Smooth muscle cell (in vitro differentiated cells): ENCODE measurements around the gene SGSH. TPM values are rescaled to one million over a fixed set of nuclear protein-coding genes. Genes with fewer than 3 reads are reported as not detected.

ENCODE experiments used
- DNase-seq: peaks from one replicate; lab custom pipeline; 2025; ENCODE audit not compliant: unreplicated experiment; lab: John Stamatoyannopoulos, UW
- H2AFZ ChIP-seq: fragments of 200-600 bp; sonication (generic); 2 replicates; pipeline ENCODE4 v1.6.0; 2016; ENCODE audit warnings: antibody characterized with exemption, low read depth, mild to moderate bottlenecking
- H3F3A ChIP-seq: fragments of 200-600 bp; sonication (generic); 2 replicates; pipeline ENCODE4 v1.6.0; 2017; ENCODE audit warnings: antibody characterized with exemption, low read depth
- H3K27ac ChIP-seq: fragments of 200-600 bp; sonication (generic); 2 replicates; pipeline ENCODE4 v1.5.1; 2016; ENCODE audit warnings: low read depth, mild to moderate bottlenecking
- H3K27me3 ChIP-seq: fragments of 200-600 bp; sonication (generic); 2 replicates; pipeline ENCODE4 v1.6.1; 2016; ENCODE audit warnings: low read depth, mild to moderate bottlenecking
- H3K36me3 ChIP-seq: fragments of 200-600 bp; sonication (generic); 2 replicates; pipeline ENCODE4 v1.5.1; 2016; ENCODE audit warnings: low read depth
- H3K4me1 ChIP-seq: fragments of 200-600 bp; sonication (generic); 2 replicates; pipeline ENCODE4 v1.5.1; 2016; ENCODE audit warnings: low read depth
- H3K4me2 ChIP-seq: fragments of 200-600 bp; sonication (generic); 2 replicates; pipeline ENCODE4 v1.6.0; 2016; ENCODE audit warnings: mild to moderate bottlenecking
- H3K4me3 ChIP-seq: fragments of 200-600 bp; sonication (generic); 2 replicates; pipeline ENCODE4 v1.5.1; 2016; ENCODE audit warnings: mild to moderate bottlenecking
- H3K79me2 ChIP-seq: fragments of 200-600 bp; sonication (generic); 2 replicates; pipeline ENCODE4 v1.6.0; 2016; ENCODE audit warnings: low read depth, mild to moderate bottlenecking
- H3K9ac ChIP-seq: fragments of 200-600 bp; sonication (generic); 2 replicates; pipeline ENCODE4 v1.6.0; 2016; ENCODE audit warnings: low read depth
- H3K9me3 ChIP-seq: fragments of 200-600 bp; sonication (generic); replicated peaks from 2 replicates; pipeline ENCODE4 v1.5.1; 2016; ENCODE audit warnings: low read depth
- H4K20me1 ChIP-seq: fragments of 200-600 bp; sonication (generic); 2 replicates; pipeline ENCODE4 v1.6.0; 2016; ENCODE audit warnings: low read depth
- WGBS: methylation state at CpG from one replicate; pipeline ENCODE4 v1.1.7; 2016; ENCODE audit warnings: low lambda C conversion rate; 5-methylcytosine and 5-hydroxymethylcytosine counted together
- polyA plus RNA-seq: library from polyadenylated mRNA; unstranded; fragments of >200 nt; fragmentation: Nextera tagmentation; extraction: Ambion mirVana; gene quantifications from 2 replicates; pipeline ENCODE4 v1.2.1, GENCODE V29; 2016
- total RNA-seq: library from RNA; depleted of rRNA; stranded (reverse); fragments of >200 nt; gene quantifications from 2 replicates; pipeline ENCODE4 v1.2.3, GENCODE V29; 2014
- TF ChIP-seq, protein P1 (sequence below): fragments of 200-600 bp; sonication (generic); IDR thresholded peaks from 2 replicates; pipeline ENCODE4 v1.5.1; 2017; ENCODE audit warnings: borderline replicate concordance, mild to moderate bottlenecking, antibody characterized with exemption; ENCODE audit not compliant: insufficient read depth, poor library complexity, severe bottlenecking

SGSH gene
- total and polyA plus RNA-seq, 2 experiments from 2014 or later = 5.8 to 29.2 TPM

DNA sequence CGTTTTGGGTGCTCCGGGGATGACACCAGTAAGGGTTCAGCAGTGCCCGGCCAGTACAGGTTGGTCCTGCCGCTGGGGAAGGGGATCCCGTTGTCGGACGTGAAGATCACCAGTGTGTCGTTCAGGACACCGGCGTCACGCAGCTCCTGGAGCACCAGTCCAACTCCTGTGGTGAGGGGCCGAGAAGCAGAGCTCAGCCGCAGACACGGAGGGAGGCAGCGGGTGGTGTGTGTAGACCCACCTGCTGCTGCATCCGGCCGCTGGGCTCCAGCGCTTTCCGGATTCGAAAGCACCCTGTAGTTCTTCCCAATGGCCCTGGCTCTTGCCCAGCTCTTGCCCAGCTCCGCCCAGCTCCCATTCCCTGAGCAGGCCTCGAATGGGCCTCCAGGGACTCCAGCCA lies 8.0 kb downstream of the SGSH start:
- Histone ChIP-seq H3K36me3 (no peaks in the 10 kb centered on the region), H3K27ac (no peak overlapping the region), H3K9ac (no peak overlapping the region), H3K4me2 (no peak overlapping the region), H3K4me3 (no peak overlapping the region), H3F3A (no peaks in the 10 kb centered on the region), H3K79me2 (no peaks in the 10 kb centered on the region), H3K9me3 (no peaks in the 10 kb centered on the region), H2AFZ (no peak overlapping the region), H3K27me3 (no peaks in the 10 kb centered on the region), H4K20me1 (no peaks in the 10 kb centered on the region), H3K4me1 (no peaks in the 10 kb centered on the region)
- no peak for DNase-seq
- TF ChIP-seq, protein P1, sequence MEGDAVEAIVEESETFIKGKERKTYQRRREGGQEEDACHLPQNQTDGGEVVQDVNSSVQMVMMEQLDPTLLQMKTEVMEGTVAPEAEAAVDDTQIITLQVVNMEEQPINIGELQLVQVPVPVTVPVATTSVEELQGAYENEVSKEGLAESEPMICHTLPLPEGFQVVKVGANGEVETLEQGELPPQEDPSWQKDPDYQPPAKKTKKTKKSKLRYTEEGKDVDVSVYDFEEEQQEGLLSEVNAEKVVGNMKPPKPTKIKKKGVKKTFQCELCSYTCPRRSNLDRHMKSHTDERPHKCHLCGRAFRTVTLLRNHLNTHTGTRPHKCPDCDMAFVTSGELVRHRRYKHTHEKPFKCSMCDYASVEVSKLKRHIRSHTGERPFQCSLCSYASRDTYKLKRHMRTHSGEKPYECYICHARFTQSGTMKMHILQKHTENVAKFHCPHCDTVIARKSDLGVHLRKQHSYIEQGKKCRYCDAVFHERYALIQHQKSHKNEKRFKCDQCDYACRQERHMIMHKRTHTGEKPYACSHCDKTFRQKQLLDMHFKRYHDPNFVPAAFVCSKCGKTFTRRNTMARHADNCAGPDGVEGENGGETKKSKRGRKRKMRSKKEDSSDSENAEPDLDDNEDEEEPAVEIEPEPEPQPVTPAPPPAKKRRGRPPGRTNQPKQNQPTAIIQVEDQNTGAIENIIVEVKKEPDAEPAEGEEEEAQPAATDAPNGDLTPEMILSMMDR = no peak
- 98% methylated on average over 22 of the region's 22 CpGs for WGBS

DNA sequence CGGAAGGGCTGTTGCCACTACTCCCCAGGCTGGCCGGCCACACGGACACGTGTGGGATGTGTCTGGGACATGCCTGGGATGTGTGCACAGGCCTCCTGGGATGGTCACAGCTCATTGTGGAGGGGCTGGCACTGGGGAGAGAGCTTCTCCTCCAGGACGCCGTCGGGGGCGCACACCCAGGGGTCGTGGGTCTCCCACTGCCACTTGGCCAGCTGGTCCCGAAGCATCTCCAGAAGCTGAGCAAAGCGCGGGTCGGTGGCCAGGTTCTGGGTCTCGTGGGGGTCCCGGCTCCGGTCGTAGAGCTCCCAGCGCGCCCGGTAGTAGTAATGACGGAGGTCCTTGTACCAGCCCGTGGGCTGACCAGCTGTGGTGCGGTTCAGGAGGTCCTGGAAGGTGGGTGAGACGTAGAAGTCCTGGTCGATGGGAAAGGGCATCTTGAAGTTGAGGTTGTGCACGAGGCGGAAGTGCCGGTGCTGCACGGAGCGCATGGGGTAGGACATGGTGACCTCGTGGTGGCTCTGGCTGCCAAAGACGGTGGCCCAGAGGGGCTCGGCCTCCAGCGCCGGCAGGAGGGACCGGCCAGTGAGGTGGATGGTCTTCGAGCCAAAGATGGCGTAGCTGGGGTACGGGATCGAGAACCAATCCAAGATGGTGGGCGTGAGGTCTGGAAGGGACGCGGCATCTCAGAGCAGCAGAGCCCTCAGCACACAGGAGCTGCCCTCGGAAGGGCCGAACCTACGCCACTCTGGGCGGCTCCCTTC lies 9.6 kb downstream of the SGSH start:
- H2AFZ ChIP-seq = no peak overlapping the region
- no peaks in the 10 kb centered on the region for H3F3A ChIP-seq
- H3K4me2 ChIP-seq = no peak overlapping the region
- H3K36me3 ChIP-seq = no peaks in the 10 kb centered on the region
- H3K4me1 ChIP-seq = no peaks in the 10 kb centered on the region
- no peaks in the 10 kb centered on the region for H3K79me2 ChIP-seq
- no peak overlapping the region for H3K4me3 ChIP-seq
- TF ChIP-seq, protein P1 = no peak
- DNase-seq = no peak
- H4K20me1 ChIP-seq = no peaks in the 10 kb centered on the region
- WGBS = 97% methylated on average over 47 of the region's 47 CpGs
- H3K9me3 ChIP-seq = no peaks in the 10 kb centered on the region
- no peak overlapping the region for H3K9ac ChIP-seq
- H3K27ac ChIP-seq = no peak overlapping the region
- H3K27me3 ChIP-seq = no peaks in the 10 kb centered on the region

DNA sequence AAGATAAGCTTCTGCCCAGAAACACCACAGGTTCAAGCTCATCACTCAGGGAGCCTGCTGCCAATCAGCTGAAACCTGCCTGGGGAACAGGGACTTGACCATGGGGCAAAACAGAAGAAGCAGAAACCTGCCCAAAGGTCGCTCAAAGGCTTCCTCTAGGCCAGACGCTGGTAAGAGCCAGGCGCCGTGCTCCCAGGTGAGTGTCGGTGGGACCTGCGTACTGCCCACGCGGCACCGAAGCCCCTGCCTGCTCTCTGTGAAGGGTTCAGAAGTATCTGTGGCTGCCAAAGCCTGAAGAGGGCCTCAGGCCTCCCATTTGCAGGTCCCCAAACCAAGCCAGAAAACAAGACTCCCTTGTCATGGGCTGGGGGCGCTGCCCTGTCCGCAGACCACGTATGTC lies 10.4 kb downstream of the SGSH start:
- TF ChIP-seq, protein P1 = no peak
- Histone ChIP-seq H3K4me3 (no peak overlapping the region), H3K27me3 (no peaks in the 10 kb centered on the region), H4K20me1 (no peaks in the 10 kb centered on the region), H3K27ac (no peak overlapping the region), H3K9ac (no peak overlapping the region), H2AFZ (no peak overlapping the region), H3K36me3 (no peaks in the 10 kb centered on the region), H3K79me2 (no peaks in the 10 kb centered on the region), H3F3A (no peaks in the 10 kb centered on the region), H3K4me2 (no peak overlapping the region), H3K4me1 (no peaks in the 10 kb centered on the region), H3K9me3 (no peaks in the 10 kb centered on the region)
- 92% methylated on average over 12 of the region's 12 CpGs for WGBS
- no peak for DNase-seq

DNA sequence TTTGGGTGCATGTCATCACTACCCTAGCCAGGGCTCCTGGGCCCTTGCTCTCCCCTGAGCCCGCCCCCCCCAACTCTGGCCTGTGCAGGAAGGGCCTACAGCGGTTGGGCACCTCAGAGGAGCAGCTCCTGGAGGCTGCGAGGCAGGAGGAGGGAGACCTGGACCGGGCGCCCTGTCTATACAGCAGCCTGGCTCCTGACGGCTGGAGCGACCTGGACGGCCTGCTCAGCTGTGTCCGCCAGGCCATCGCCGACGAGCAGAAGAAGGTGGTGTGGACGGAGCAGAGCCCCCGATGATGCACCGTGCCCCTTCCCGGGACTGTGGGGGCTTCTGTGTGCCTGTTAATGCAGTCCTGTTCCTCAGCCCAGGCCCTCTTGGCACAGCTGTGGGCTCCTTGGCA lies 12.1 kb downstream of the SGSH start:
- H3K9me3 ChIP-seq = no peaks in the 10 kb centered on the region
- WGBS = 97% methylated on average over 16 of the region's 16 CpGs
- H2AFZ ChIP-seq = no peak overlapping the region
- no peak overlapping the region for H3K27ac ChIP-seq
- no peaks in the 10 kb centered on the region for H4K20me1 ChIP-seq
- no peaks in the 10 kb centered on the region for H3K36me3 ChIP-seq
- TF ChIP-seq, protein P1 = no peak
- no peaks in the 10 kb centered on the region for H3K79me2 ChIP-seq
- no peak overlapping the region for H3K4me3 ChIP-seq
- no peak overlapping the region for H3K9ac ChIP-seq
- DNase-seq = no peak
- no peaks in the 10 kb centered on the region for H3K27me3 ChIP-seq
- H3F3A ChIP-seq = no peaks in the 10 kb centered on the region
- no peaks in the 10 kb centered on the region for H3K4me1 ChIP-seq
- H3K4me2 ChIP-seq = no peak overlapping the region
